BLaER1 (cell line): Measurements from ENCODE around the gene ZNF750.

Experiments used
- H3K27ac ChIP-seq: shearing (Covaris generic); formaldehyde crosslinking; 2 replicates; pipeline ENCODE4 v1.8.1; 2022
- H3K27me3 ChIP-seq: shearing (Covaris generic); formaldehyde crosslinking; 2 replicates; pipeline ENCODE4 v1.8.1; 2022
- H3K36me3 ChIP-seq: shearing (Covaris generic); formaldehyde crosslinking; 2 replicates; pipeline ENCODE4 v1.8.1; 2022
- H3K4me1 ChIP-seq: shearing (Covaris generic); formaldehyde crosslinking; 2 replicates; pipeline ENCODE4 v1.8.1; 2022
- H3K4me2 ChIP-seq: shearing (Covaris generic); formaldehyde crosslinking; 2 replicates; pipeline ENCODE4 v1.8.1; 2022
- H3K4me3 ChIP-seq: shearing (Covaris generic); formaldehyde crosslinking; 2 replicates; pipeline ENCODE4 v1.8.1; 2022
- H3K9ac ChIP-seq: shearing (Covaris generic); formaldehyde crosslinking; 2 replicates; pipeline ENCODE4 v1.8.1; 2022
- H3K9me3 ChIP-seq: shearing (Covaris generic); formaldehyde crosslinking; 2 replicates; pipeline ENCODE4 v1.8.1; 2022
- H4K20me1 ChIP-seq: shearing (Covaris generic); formaldehyde crosslinking; 2 replicates; pipeline ENCODE4 v1.8.1; 2022
- Cebpa-rat ChIP-seq: shearing (Covaris generic); IDR thresholded peaks from 2 replicates; pipeline ENCODE4 v1.8.1; 2022

ZNF750 gene

GRCh38 chr17:82849076-82849945 lies 9.5 kb upstream of the ZNF750 start:
- Histone ChIP-seq H3K4me2 (peak overlapping the region; percentile 66), H3K9ac (no peak overlapping the region), H3K4me3 (no peak overlapping the region), H3K9me3 (peaks cover 8% of the 10 kb centered on the region), H3K36me3 (peaks cover 38% of the 10 kb centered on the region), H3K27me3 (no peaks in the 10 kb centered on the region), H3K4me1 (peaks cover 44% of the 10 kb centered on the region), H3K27ac (no peak overlapping the region; the same call in 1 of the 2 replicates), H4K20me1 (peaks cover 22% of the 10 kb centered on the region; the same call in 1 of the 2 replicates)
- TF ChIP-seq Cebpa-rat, result no peak

- H4K20me1 ChIP-seq, result peaks cover 22% of the 10 kb centered on the region; the same call in 1 of the 2 replicates
- TF ChIP-seq Cebpa-rat, result no peak
- H3K4me1 ChIP-seq, result peaks cover 44% of the 10 kb centered on the region
- H3K27ac ChIP-seq, result no peak overlapping the region
- 0 out of 2 replicates have a peak overlapping the region, but pooled peaks have one; percentile 10 for H3K9ac ChIP-seq
- peaks cover 34% of the 10 kb centered on the region for H3K36me3 ChIP-seq
- peaks cover 8% of the 10 kb centered on the region for H3K9me3 ChIP-seq
- no peak overlapping the region for H3K4me3 ChIP-seq
- H3K4me2 ChIP-seq, result peak overlapping the region; percentile 44
- H3K27me3 ChIP-seq, result no peaks in the 10 kb centered on the region
Measured at GRCh38 chr17:82848022-82848592, 8.3 kb upstream of the ZNF750 start.

GRCh38 chr17:82846061-82846691 lies 6.4 kb upstream of the ZNF750 start:
- peaks cover 8% of the 10 kb centered on the region for H3K9me3 ChIP-seq
- no peak overlapping the region for H3K4me2 ChIP-seq
- peaks cover 22% of the 10 kb centered on the region; the same call in 1 of the 2 replicates for H4K20me1 ChIP-seq

GRCh38 chr17:82845163-82845807 lies 5.5 kb upstream of the ZNF750 start:
- Histone ChIP-seq H3K36me3 (peaks cover 34% of the 10 kb centered on the region), H3K4me3 (no peak overlapping the region), H3K9ac (no peak overlapping the region), H3K9me3 (peaks cover 5% of the 10 kb centered on the region), H3K4me1 (peaks cover 42% of the 10 kb centered on the region), H3K27ac (no peak overlapping the region), H3K27me3 (no peaks in the 10 kb centered on the region), H3K4me2 (no peak overlapping the region), H4K20me1 (peaks cover 25% of the 10 kb centered on the region; the same call in 1 of the 2 replicates)
- no peak for TF ChIP-seq Cebpa-rat

More at GRCh38 chr17:82846061-82846691, 6.4 kb upstream of the ZNF750 start:
- Histone ChIP-seq H3K36me3 (peaks cover 36% of the 10 kb centered on the region), H3K4me1 (peaks cover 44% of the 10 kb centered on the region), H3K27me3 (no peaks in the 10 kb centered on the region), H3K27ac (no peak overlapping the region), H3K9ac (no peak overlapping the region), H3K4me3 (no peak overlapping the region)
- TF ChIP-seq Cebpa-rat, result no peak

- no peak overlapping the region for H3K27ac ChIP-seq
- peaks cover 25% of the 10 kb centered on the region; the same call in 1 of the 2 replicates for H4K20me1 ChIP-seq
- peaks cover 31% of the 10 kb centered on the region for H3K36me3 ChIP-seq
- H3K27me3 ChIP-seq, result no peaks in the 10 kb centered on the region
- TF ChIP-seq Cebpa-rat, result no peak
- H3K4me1 ChIP-seq, result peaks cover 37% of the 10 kb centered on the region
- no peak overlapping the region for H3K4me2 ChIP-seq
- H3K9me3 ChIP-seq, result 0 out of 2 replicates have a peak, but pooled peaks cover under 1% of the 10 kb centered on the region
- H3K4me3 ChIP-seq, result no peak overlapping the region
- no peak overlapping the region for H3K9ac ChIP-seq
Measured at GRCh38 chr17:82844796-82845162, 5.0 kb upstream of the ZNF750 start.

- Histone ChIP-seq H3K4me3 (no peak overlapping the region), H3K9me3 (no peaks in the 10 kb centered on the region), H4K20me1 (peaks cover 23% of the 10 kb centered on the region; the same call in 1 of the 2 replicates), H3K27ac (no peak overlapping the region), H3K27me3 (no peaks in the 10 kb centered on the region), H3K9ac (no peak overlapping the region), H3K4me2 (no peak overlapping the region), H3K36me3 (peaks cover 29% of the 10 kb centered on the region), H3K4me1 (peaks cover 30% of the 10 kb centered on the region)
- no peak for TF ChIP-seq Cebpa-rat
Measured at GRCh38 chr17:82843904-82844680, 4.3 kb upstream of the ZNF750 start.

GRCh38 chr17:82841921-82842596 lies 2.2 kb upstream of the ZNF750 start:
- no peak for TF ChIP-seq Cebpa-rat
- Histone ChIP-seq H4K20me1 (peaks cover 23% of the 10 kb centered on the region; the same call in 1 of the 2 replicates), H3K36me3 (peaks cover 29% of the 10 kb centered on the region), H3K4me3 (no peak overlapping the region), H3K27ac (peak overlapping the region; percentile 26; the same call in 1 of the 2 replicates), H3K9me3 (no peaks in the 10 kb centered on the region), H3K4me2 (no peak overlapping the region), H3K27me3 (no peaks in the 10 kb centered on the region), H3K4me1 (peaks cover 25% of the 10 kb centered on the region), H3K9ac (no peak overlapping the region)

- no peak for TF ChIP-seq Cebpa-rat
- no peak overlapping the region for H3K9ac ChIP-seq
- peaks cover 17% of the 10 kb centered on the region for H3K36me3 ChIP-seq
- no peak overlapping the region for H3K4me3 ChIP-seq
- no peak overlapping the region for H3K4me2 ChIP-seq
- H3K27ac ChIP-seq, result no peak overlapping the region
- no peaks in the 10 kb centered on the region for H3K9me3 ChIP-seq
- H4K20me1 ChIP-seq, result peaks cover 28% of the 10 kb centered on the region; the same call in 1 of the 2 replicates
- no peaks in the 10 kb centered on the region; the same call in 1 of the 2 replicates for H3K27me3 ChIP-seq
- peaks cover 30% of the 10 kb centered on the region for H3K4me1 ChIP-seq
Measured at GRCh38 chr17:82840431-82840831, 609 bp upstream of the ZNF750 start.
